ENCODE data around the gene ETV6. TPM values are rescaled to one million over a fixed set of nuclear protein-coding genes. Genes with fewer than 3 reads are reported as not detected.

The ETV6 gene
- total RNA-seq, 1 experiment from 2014 or later, result 19.3 TPM

DNA sequence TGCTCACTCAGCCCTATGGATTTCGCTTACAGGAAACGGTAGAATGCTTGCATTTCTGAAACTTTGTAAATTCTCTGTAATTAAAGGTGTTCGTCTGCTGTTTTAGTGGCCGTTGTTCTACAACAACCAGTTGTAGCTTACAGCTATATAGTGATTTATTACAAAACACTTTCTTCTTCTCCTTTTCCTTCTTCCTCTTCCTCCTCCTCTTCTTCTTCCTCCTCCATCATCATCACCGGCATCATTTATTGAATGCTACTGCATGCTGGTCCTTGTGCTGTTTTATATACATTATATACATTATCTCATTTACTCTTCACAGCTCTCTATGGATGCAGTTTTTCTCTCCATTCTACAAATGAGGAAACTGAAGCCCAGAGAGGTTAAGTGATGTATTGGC lies 6.4 kb downstream of the ETV6 start:
- no peak overlapping the region for H3K4me3 Mint-ChIP-seq (ENCODE audit: unreplicated experiment)
- CTCF ChIA-PET, result interaction anchor here (0.6 to 0.7 kb wide), 2 partner anchors 235 to 1228 kb away, joined by 3 read pairs; no protein-coding TSS in a partner anchor
- BruUV-seq (replicated peaks), result no TSS peak
- no peaks in the 10 kb centered on the region for H3K36me3 Mint-ChIP-seq (ENCODE audit: insufficient read depth, unreplicated experiment)
- TF ChIP-seq, protein P1, sequence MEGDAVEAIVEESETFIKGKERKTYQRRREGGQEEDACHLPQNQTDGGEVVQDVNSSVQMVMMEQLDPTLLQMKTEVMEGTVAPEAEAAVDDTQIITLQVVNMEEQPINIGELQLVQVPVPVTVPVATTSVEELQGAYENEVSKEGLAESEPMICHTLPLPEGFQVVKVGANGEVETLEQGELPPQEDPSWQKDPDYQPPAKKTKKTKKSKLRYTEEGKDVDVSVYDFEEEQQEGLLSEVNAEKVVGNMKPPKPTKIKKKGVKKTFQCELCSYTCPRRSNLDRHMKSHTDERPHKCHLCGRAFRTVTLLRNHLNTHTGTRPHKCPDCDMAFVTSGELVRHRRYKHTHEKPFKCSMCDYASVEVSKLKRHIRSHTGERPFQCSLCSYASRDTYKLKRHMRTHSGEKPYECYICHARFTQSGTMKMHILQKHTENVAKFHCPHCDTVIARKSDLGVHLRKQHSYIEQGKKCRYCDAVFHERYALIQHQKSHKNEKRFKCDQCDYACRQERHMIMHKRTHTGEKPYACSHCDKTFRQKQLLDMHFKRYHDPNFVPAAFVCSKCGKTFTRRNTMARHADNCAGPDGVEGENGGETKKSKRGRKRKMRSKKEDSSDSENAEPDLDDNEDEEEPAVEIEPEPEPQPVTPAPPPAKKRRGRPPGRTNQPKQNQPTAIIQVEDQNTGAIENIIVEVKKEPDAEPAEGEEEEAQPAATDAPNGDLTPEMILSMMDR (IDR thresholded peaks at IDR 0.05; ENCODE audit: unreplicated experiment), result no peak
- H3K27ac Mint-ChIP-seq (ENCODE audit: low read depth, unreplicated experiment), result no peak overlapping the region
- H3K4me1 Mint-ChIP-seq (ENCODE audit: insufficient read depth, unreplicated experiment), result peaks cover 40% of the 10 kb centered on the region
- POLR2A ChIA-PET, result interaction anchor here (0.6 to 1.9 kb wide), 4 partner anchors 10 to 906 kb away, joined by 3 to 7 read pairs (median 4); no protein-coding TSS in a partner anchor
- no peaks in the 10 kb centered on the region for H3K27me3 Mint-ChIP-seq (ENCODE audit: insufficient read depth, unreplicated experiment)
- intact Hi-C loops (cut with micrococcal nuclease), result no loop called here
- H3K9me3 Mint-ChIP-seq (ENCODE audit: unreplicated experiment), result no peaks in the 10 kb centered on the region
- DNase-seq (ENCODE audit: unreplicated experiment), result no peak

DNA sequence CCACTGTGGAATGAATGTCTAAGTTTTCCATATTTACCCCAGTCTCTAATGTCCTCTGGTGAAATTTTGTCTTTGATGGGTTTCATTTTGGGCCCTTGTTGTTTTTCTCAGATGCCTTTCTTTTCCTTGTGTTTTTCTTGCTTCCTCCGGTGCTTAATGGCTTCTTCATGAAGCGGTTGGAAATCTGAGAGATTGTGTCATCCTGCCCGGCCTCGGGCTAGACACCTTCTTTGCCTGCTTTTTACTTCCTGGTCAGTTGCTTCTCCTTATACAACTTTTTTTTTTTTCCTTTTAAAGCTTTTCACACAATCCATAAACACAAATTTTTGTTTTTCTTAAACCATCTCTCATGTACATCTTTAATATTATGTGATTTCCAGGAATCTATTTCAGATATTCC lies 7.1 kb downstream of the ETV6 start:
- H3K4me3 Mint-ChIP-seq (ENCODE audit: unreplicated experiment), result no peak overlapping the region
- CTCF ChIA-PET, result interaction anchor here (0.7 kb wide), 1 partner anchor 234 kb away, joined by 3 read pairs; no protein-coding TSS in a partner anchor
- peak; percentile 41 for DNase-seq (ENCODE audit: unreplicated experiment)
- no peaks in the 10 kb centered on the region for H3K36me3 Mint-ChIP-seq (ENCODE audit: insufficient read depth, unreplicated experiment)
- H3K9me3 Mint-ChIP-seq (ENCODE audit: unreplicated experiment), result no peaks in the 10 kb centered on the region
- TF ChIP-seq, protein P1 (IDR thresholded peaks at IDR 0.05; ENCODE audit: unreplicated experiment), result no peak
- H3K27me3 Mint-ChIP-seq (ENCODE audit: insufficient read depth, unreplicated experiment), result no peaks in the 10 kb centered on the region
- peaks cover 43% of the 10 kb centered on the region for H3K4me1 Mint-ChIP-seq (ENCODE audit: insufficient read depth, unreplicated experiment)
- no peak overlapping the region for H3K27ac Mint-ChIP-seq (ENCODE audit: low read depth, unreplicated experiment)
- POLR2A ChIA-PET, result interaction anchor here (0.5 to 1.9 kb wide), 7 partner anchors 10 to 574 kb away, joined by 3 to 7 read pairs (median 3); no protein-coding TSS in a partner anchor
- BruUV-seq (replicated peaks), result no TSS peak
- intact Hi-C loops (cut with micrococcal nuclease), result no loop called here

DNA sequence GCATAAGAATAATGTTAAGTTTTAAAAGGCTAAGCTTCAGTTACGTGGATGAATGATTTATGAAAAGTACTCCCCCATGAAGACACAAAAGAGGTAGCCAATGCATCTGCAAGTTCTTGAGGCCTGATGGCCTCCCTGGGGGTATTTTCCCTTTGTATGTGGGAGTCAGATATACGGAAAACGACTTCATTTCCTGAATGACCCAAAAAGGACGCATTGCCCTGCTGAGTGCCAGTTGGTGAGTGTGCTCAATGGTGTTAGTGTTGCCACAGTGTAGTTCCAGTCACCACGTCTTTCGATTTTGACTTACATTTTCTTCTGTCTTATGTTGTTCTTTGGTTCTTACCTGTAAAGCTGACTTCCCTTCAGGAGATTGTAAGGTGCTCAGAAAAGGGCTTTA lies 8.0 kb downstream of the ETV6 start:
- no TSS peak for BruUV-seq (replicated peaks)
- H3K27me3 Mint-ChIP-seq (ENCODE audit: insufficient read depth, unreplicated experiment), result no peaks in the 10 kb centered on the region
- POLR2A ChIA-PET, result interaction anchor here (1.5 to 1.9 kb wide), 2 partner anchors 27 to 31 kb away, joined by 4 to 6 read pairs; no protein-coding TSS in a partner anchor
- CTCF ChIA-PET, result interaction anchor here (0.6 to 2.3 kb wide), 3 partner anchors 12 to 376 kb away, joined by 3 to 6 read pairs (median 3); no protein-coding TSS in a partner anchor
- intact Hi-C loops (cut with micrococcal nuclease), result no loop called here
- no peak overlapping the region for H3K27ac Mint-ChIP-seq (ENCODE audit: low read depth, unreplicated experiment)
- TF ChIP-seq, protein P1 (IDR thresholded peaks at IDR 0.05; ENCODE audit: unreplicated experiment), result no peak
- H3K4me1 Mint-ChIP-seq (ENCODE audit: insufficient read depth, unreplicated experiment), result peaks cover 45% of the 10 kb centered on the region
- DNase-seq (ENCODE audit: unreplicated experiment), result no peak
- H3K9me3 Mint-ChIP-seq (ENCODE audit: unreplicated experiment), result no peaks in the 10 kb centered on the region
- H3K36me3 Mint-ChIP-seq (ENCODE audit: insufficient read depth, unreplicated experiment), result no peaks in the 10 kb centered on the region
- H3K4me3 Mint-ChIP-seq (ENCODE audit: unreplicated experiment), result no peak overlapping the region

DNA sequence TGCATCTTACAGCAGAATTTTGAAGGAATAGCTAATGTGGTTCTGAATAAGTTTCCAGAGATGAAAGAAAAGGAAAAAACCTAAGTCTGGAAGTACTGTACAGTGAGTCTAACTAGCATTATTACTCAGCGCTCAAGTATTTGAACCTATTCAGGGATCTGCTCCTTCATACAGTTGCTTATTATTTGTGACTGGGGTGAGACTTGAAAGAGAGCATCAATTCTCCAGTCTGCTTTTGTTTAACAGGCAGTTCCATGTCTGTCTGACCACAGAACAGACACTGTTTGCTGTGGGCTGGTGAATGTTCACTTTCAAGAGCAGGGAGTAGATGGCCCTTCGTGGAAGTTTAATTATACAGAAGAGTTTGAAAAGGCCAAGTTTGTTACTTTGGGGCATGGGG lies 9.3 kb downstream of the ETV6 start:
- CTCF ChIA-PET, result interaction anchor here (0.6 to 2.3 kb wide), 4 partner anchors 11 to 1351 kb away, joined by 3 to 6 read pairs (median 3); no protein-coding TSS in a partner anchor
- TF ChIP-seq, protein P1 (IDR thresholded peaks at IDR 0.05; ENCODE audit: unreplicated experiment), result no peak
- no TSS peak for BruUV-seq (replicated peaks)
- H3K27me3 Mint-ChIP-seq (ENCODE audit: insufficient read depth, unreplicated experiment), result no peaks in the 10 kb centered on the region
- POLR2A ChIA-PET, result interaction anchor here (1.0 kb wide), 1 partner anchor 10 kb away, joined by 3 read pairs; no protein-coding TSS in a partner anchor
- no peaks in the 10 kb centered on the region for H3K36me3 Mint-ChIP-seq (ENCODE audit: insufficient read depth, unreplicated experiment)
- H3K9me3 Mint-ChIP-seq (ENCODE audit: unreplicated experiment), result no peaks in the 10 kb centered on the region
- H3K4me1 Mint-ChIP-seq (ENCODE audit: insufficient read depth, unreplicated experiment), result peaks cover 39% of the 10 kb centered on the region
- intact Hi-C loops (cut with micrococcal nuclease), result no loop called here
- DNase-seq (ENCODE audit: unreplicated experiment), result no peak
- H3K27ac Mint-ChIP-seq (ENCODE audit: low read depth, unreplicated experiment), result no peak overlapping the region
- no peak overlapping the region for H3K4me3 Mint-ChIP-seq (ENCODE audit: unreplicated experiment)

All from MCF 10A (cell line).